Caco-2 (cell line): ENCODE data around the gene PLA2G4B. TPM values are rescaled to one million over a fixed set of nuclear protein-coding genes. Genes with fewer than 3 reads are reported as not detected.
A peak's percentile ranks its signal among the peaks of the same experiment; 100 is the strongest.

ENCODE experiments used
- BruUV-seq: library from RNA; stranded (reverse); fragments of 400-500 nt; replicated peaks from 2 replicates; lab custom pipeline; 2021; lab: Mats Ljungman, UMichigan
- CTCF ChIA-PET: fragments of 300-600 bp; sonication (Branson Sonifier 250); formaldehyde crosslinking; loops from one replicate; lab custom pipeline; 2022; ENCODE audit warnings: antibody characterized with exemption; lab: Charles Lee
- POLR2A ChIA-PET: fragments of 300-600 bp; sonication (Branson Sonifier 250); formaldehyde crosslinking; loops from one replicate; lab custom pipeline; 2022; ENCODE audit warnings: antibody characterized with exemption; lab: Charles Lee
- DNase-seq, 2 experiments: peaks; one replicate each; pipeline versions ENCODE4 v3.0.0 to v3.0.0-alpha.2; 2020 to 2022
- H3K27me3 ChIP-seq: replicated peaks from 2 replicates; pipeline ENCODE4 v1.6.0; 2011; ENCODE audit warnings: low read length; ENCODE audit not compliant: control insufficient read depth, insufficient read depth
- H3K36me3 ChIP-seq: 2 replicates; pipeline ENCODE4 v1.5.1; 2011; ENCODE audit warnings: low read length; ENCODE audit not compliant: control insufficient read depth, insufficient read depth
- H3K4me1 ChIP-seq: fragments of 250-450 bp; sonication (Bioruptor Pico); 2 replicates; pipeline ENCODE4 v1.5.1; 2020; ENCODE audit warnings: mild to moderate bottlenecking
- H3K4me3 ChIP-seq: 2 replicates; pipeline ENCODE4 v1.5.1; 2011; ENCODE audit warnings: low read depth, mild to moderate bottlenecking, control low read depth, low read length
- H3K9me3 ChIP-seq: fragments of 250-450 bp; sonication (Bioruptor Pico); 2 replicates; pipeline ENCODE4 v1.5.1; 2020; ENCODE audit warnings: mild to moderate bottlenecking, moderate library complexity
- H3K27ac Mint-ChIP-seq: one replicate; pipeline ENCODE4 v1.8.0; 2022; ENCODE audit warnings: mixed read lengths; ENCODE audit not compliant: unreplicated experiment
- H3K27me3 Mint-ChIP-seq: one replicate; pipeline ENCODE4 v1.8.0; 2022; ENCODE audit warnings: mixed read lengths; ENCODE audit not compliant: insufficient read depth, unreplicated experiment
- H3K36me3 Mint-ChIP-seq: one replicate; pipeline ENCODE4 v1.8.0; 2022; ENCODE audit warnings: mild to moderate bottlenecking, mixed read lengths; ENCODE audit not compliant: insufficient read depth, unreplicated experiment
- H3K4me1 Mint-ChIP-seq: one replicate; pipeline ENCODE4 v1.8.0; 2022; ENCODE audit warnings: low read depth, mixed read lengths; ENCODE audit not compliant: unreplicated experiment
- H3K4me3 Mint-ChIP-seq: one replicate; pipeline ENCODE4 v1.8.0; 2022; ENCODE audit warnings: mild to moderate bottlenecking, moderate library complexity, mixed read lengths; ENCODE audit not compliant: unreplicated experiment
- H3K9me3 Mint-ChIP-seq: one replicate; pipeline ENCODE4 v1.8.0; 2022; ENCODE audit warnings: mixed read lengths; ENCODE audit not compliant: unreplicated experiment
- CTCF ChIP-seq, 2 experiments: fragments of 200-600 bp in 1 of 2; IDR thresholded peaks; 1 replicate in 1 of 2; 2 replicates in 1 of 2; pipeline versions ENCODE4 v1.5.1 to v1.8.0; 2011 to 2022; ENCODE audit warnings: antibody characterized with exemption in 1 of 2, control low read depth in 1 of 2, inconsistent platforms in 1 of 2, low read depth in 1 of 2, low read length in 1 of 2, mild to moderate bottlenecking in 1 of 2, moderate library complexity in 1 of 2; ENCODE audit not compliant: insufficient read depth in 1 of 2, severe bottlenecking in 1 of 2, unreplicated experiment in 1 of 2
- intact Hi-C: fragments of 100-400 bp; cut with micrococcal nuclease; formaldehyde crosslinking; loops from one replicate; pipeline ENCODE4 v1.10.0; 2022; ENCODE audit not compliant: unreplicated experiment
- total RNA-seq: library from RNA; stranded (reverse); gene quantifications from 2 replicates; pipeline ENCODE4 v1.2.3, GENCODE V29; 2022

PLA2G4B gene
- total RNA-seq, 1 experiment from 2014 or later = 6.0 TPM

DNA sequence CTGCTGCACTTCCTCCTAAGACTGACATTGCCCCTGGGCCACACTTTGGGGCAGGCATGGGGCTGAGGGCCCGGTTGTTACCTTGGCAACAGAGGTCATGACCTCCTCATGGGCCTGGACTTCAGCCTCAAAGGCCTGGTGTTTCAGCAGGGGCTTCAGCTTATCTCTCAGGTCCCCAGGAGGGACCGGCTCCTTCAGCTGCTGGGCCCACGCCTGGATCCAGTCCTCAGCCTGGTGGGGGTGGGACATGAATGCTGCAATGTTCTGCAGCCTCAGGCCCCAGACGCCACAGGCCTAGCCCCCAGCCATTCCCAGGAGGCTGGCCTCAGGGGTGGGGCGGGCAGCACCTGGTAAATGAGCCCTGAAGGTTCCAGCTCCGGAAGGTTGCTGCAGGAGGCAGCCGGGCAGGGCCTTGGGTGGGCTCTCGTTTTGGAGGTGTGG lies 27.6 kb downstream of the PLA2G4B start:
- no peak overlapping the region for H3K4me3 Mint-ChIP-seq
- TF ChIP-seq CTCF (IDR thresholded peaks at IDR 0.05; ENCODE audit: insufficient read depth in 1 of 2, low read depth in 1 of 2, low read length in 1 of 2, severe bottlenecking in 1 of 2, unreplicated experiment in 1 of 2) = no peak
- intact Hi-C loops = loop anchor here (1.0 kb wide), 1 partner anchor 38 kb away; no protein-coding TSS in a partner anchor
- peak; percentile 70 to 83 for DNase-seq
- H3K9me3 ChIP-seq = no peaks in the 10 kb centered on the region
- H3K36me3 ChIP-seq = no peaks in the 10 kb centered on the region
- peak overlapping the region; percentile 50 for H3K27ac Mint-ChIP-seq
- H3K4me1 ChIP-seq = peaks cover 21% of the 10 kb centered on the region
- BruUV-seq = no TSS peak
- no peaks in the 10 kb centered on the region for H3K27me3 ChIP-seq
- peaks cover 4% of the 10 kb centered on the region for H3K36me3 Mint-ChIP-seq
- no peaks in the 10 kb centered on the region for H3K9me3 Mint-ChIP-seq
- ChIA-PET POLR2A (no interaction called here), CTCF (interaction anchor here (1.0 to 1.7 kb wide), 3 partner anchors 8 to 218 kb away, joined by 3 to 9 read pairs (median 3); no protein-coding TSS in a partner anchor)
- H3K4me3 ChIP-seq = no peak overlapping the region
- peaks cover 6% of the 10 kb centered on the region for H3K4me1 Mint-ChIP-seq
- H3K27me3 Mint-ChIP-seq = no peaks in the 10 kb centered on the region

DNA sequence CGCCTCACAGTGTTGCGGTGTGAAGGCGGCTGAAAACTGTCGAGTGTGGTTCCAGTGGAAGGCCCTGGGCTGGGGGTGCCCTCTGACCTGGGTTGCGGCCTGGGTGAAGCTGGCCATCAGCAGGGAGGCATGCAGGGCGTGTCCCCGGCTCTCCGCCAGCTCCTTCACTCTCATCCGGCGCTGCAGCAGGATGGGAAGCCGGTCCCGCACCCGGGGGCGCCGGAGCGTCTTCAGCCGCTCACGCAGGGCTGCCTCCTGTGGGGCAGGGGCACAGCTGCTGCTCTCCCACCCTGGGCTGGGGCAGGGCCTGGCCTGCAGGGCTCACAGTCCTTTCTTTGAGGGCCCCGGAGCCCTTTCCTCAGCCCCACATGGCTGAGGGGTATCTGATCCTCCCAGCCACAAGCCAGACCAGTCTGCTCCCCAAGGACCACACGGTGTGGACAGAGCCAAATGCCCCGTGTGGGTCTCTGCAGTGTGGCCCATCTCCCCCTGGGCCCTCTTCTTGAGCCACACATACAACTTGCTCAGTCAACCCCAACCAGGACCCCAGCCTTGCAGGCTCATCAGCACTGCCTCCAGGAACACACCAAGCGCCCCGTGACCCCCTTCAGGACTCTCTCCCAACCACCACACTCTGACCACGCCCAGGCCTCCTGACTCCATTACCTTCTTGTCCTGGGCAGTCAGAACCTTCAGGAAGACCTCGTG lies 28.4 kb downstream of the PLA2G4B start:
- no TSS peak for BruUV-seq
- peak overlapping the region; percentile 80 for H3K27ac Mint-ChIP-seq
- Histone ChIP-seq H3K4me1 (peaks cover 21% of the 10 kb centered on the region), H3K9me3 (no peaks in the 10 kb centered on the region), H3K36me3 (no peaks in the 10 kb centered on the region), H3K4me3 (no peak overlapping the region), H3K27me3 (no peaks in the 10 kb centered on the region)
- no peaks in the 10 kb centered on the region for H3K9me3 Mint-ChIP-seq
- TF ChIP-seq CTCF (IDR thresholded peaks at IDR 0.05; ENCODE audit: insufficient read depth in 1 of 2, low read depth in 1 of 2, low read length in 1 of 2, severe bottlenecking in 1 of 2, unreplicated experiment in 1 of 2) = no peak
- peaks cover 4% of the 10 kb centered on the region for H3K36me3 Mint-ChIP-seq
- H3K4me1 Mint-ChIP-seq = peaks cover 6% of the 10 kb centered on the region
- no peak overlapping the region for H3K4me3 Mint-ChIP-seq
- no peak for DNase-seq
- intact Hi-C loops = loop anchor here (1.0 kb wide), 1 partner anchor 37 kb away; no protein-coding TSS in a partner anchor
- no peaks in the 10 kb centered on the region for H3K27me3 Mint-ChIP-seq
- POLR2A ChIA-PET = no interaction called here
- CTCF ChIA-PET = interaction anchor here (1.0 to 1.7 kb wide), 2 partner anchors 38 to 217 kb away, joined by 3 to 9 read pairs; no protein-coding TSS in a partner anchor

GRCh38 chr15:41868321-41868720 lies 29.7 kb downstream of the PLA2G4B start:
- Histone ChIP-seq H3K4me3 (no peak overlapping the region), H3K9me3 (no peaks in the 10 kb centered on the region), H3K4me1 (peaks cover 21% of the 10 kb centered on the region), H3K36me3 (no peaks in the 10 kb centered on the region), H3K27me3 (no peaks in the 10 kb centered on the region)
- no peak overlapping the region for H3K4me3 Mint-ChIP-seq
- TF ChIP-seq CTCF (IDR thresholded peaks at IDR 0.05; ENCODE audit: insufficient read depth in 1 of 2, low read depth in 1 of 2, low read length in 1 of 2, severe bottlenecking in 1 of 2, unreplicated experiment in 1 of 2) = no peak
- H3K4me1 Mint-ChIP-seq = peaks cover 6% of the 10 kb centered on the region
- no TSS peak for BruUV-seq
- DNase-seq = no peak
- H3K36me3 Mint-ChIP-seq = peaks cover 4% of the 10 kb centered on the region
- ChIA-PET POLR2A (no interaction called here), CTCF (no interaction called here)
- H3K27me3 Mint-ChIP-seq = no peaks in the 10 kb centered on the region
- intact Hi-C loops = no loop called here
- H3K9me3 Mint-ChIP-seq = no peaks in the 10 kb centered on the region
- no peak overlapping the region for H3K27ac Mint-ChIP-seq
